Suppressor macrophage treated with lipopolysaccharide for 4 hours (primary cell): ENCODE measurements around the gene TJP3.

Experiments
- DNase-seq: peaks from one replicate; pipeline ENCODE4 v3.0.0-alpha.2; 2020

TJP3 gene

GRCh38 chr19:3716147-3716668 is 8.0 kb downstream of the TJP3 start:
- no peak for DNase-seq

GRCh38 chr19:3719868-3720267 is 11.7 kb downstream of the TJP3 start:
- no peak for DNase-seq

- no peak for DNase-seq
Measured at GRCh38 chr19:3720349-3720917, 12.2 kb downstream of the TJP3 start.

GRCh38 chr19:3721131-3721886 is 13.1 kb downstream of the TJP3 start:
- DNase-seq: peak; percentile 82

- no peak for DNase-seq
Measured at GRCh38 chr19:3721887-3722442, 13.8 kb downstream of the TJP3 start.

- no peak for DNase-seq
Measured at GRCh38 chr19:3722443-3723109, 14.4 kb downstream of the TJP3 start.

GRCh38 chr19:3723110-3723488 is 14.9 kb downstream of the TJP3 start:
- no peak for DNase-seq

- DNase-seq: no peak
Measured at GRCh38 chr19:3723883-3724282, 15.7 kb downstream of the TJP3 start.

GRCh38 chr19:3725121-3725520 is 16.9 kb downstream of the TJP3 start:
- no peak for DNase-seq

GRCh38 chr19:3725640-3726310 is 17.6 kb downstream of the TJP3 start:
- no peak for DNase-seq

- DNase-seq: no peak
Measured at GRCh38 chr19:3730457-3730958, 22.3 kb downstream of the TJP3 start.

- DNase-seq: no peak
Measured at GRCh38 chr19:3732108-3732507, 23.9 kb downstream of the TJP3 start.

GRCh38 chr19:3733549-3734309 is 25.5 kb downstream of the TJP3 start:
- DNase-seq: no peak

GRCh38 chr19:3734310-3734600 is 26.1 kb downstream of the TJP3 start:
- no peak for DNase-seq

- no peak for DNase-seq
Measured at GRCh38 chr19:3736106-3736724, 28.0 kb downstream of the TJP3 start.

- DNase-seq: no peak
Measured at GRCh38 chr19:3737487-3738205, 29.5 kb downstream of the TJP3 start.

GRCh38 chr19:3738477-3739220 is 30.5 kb downstream of the TJP3 start:
- no peak for DNase-seq

GRCh38 chr19:3740431-3740830 is 32.2 kb downstream of the TJP3 start:
- DNase-seq: no peak

GRCh38 chr19:3743486-3743885 is 35.3 kb downstream of the TJP3 start:
- no peak for DNase-seq

- no peak for DNase-seq
Measured at GRCh38 chr19:3745363-3746045, 37.3 kb downstream of the TJP3 start.
